OCI-LY7 (cell line): ENCODE results near the gene ABCB9. TPM values are rescaled to one million over a fixed set of nuclear protein-coding genes. Genes with fewer than 3 reads are reported as not detected.

Experiments used
- BruUV-seq: library from RNA; stranded (reverse); fragments of 400-500 nt; replicated peaks from 2 replicates; lab custom pipeline; 2021; lab: Mats Ljungman, UMichigan
- CTCF ChIA-PET: fragments of 300-600 bp; sonication (Branson Sonifier 250); formaldehyde crosslinking; loops from one replicate; lab custom pipeline; 2022; ENCODE audit warnings: antibody characterized with exemption; ENCODE audit not compliant: unreplicated experiment; lab: Charles Lee
- POLR2A ChIA-PET: fragments of 300-600 bp; sonication (Branson Sonifier 250); formaldehyde crosslinking; loops from one replicate; lab custom pipeline; 2022; ENCODE audit warnings: antibody characterized with exemption; lab: Charles Lee
- DNase-seq: peaks from one replicate; pipeline ENCODE4 v3.0.0-alpha.2; 2015; ENCODE audit warnings: low spot score
- H2AFZ ChIP-seq: fragments of 200-600 bp; sonication (generic), shearing (Covaris generic); 2 replicates; pipeline ENCODE4 v1.6.1; 2014; ENCODE audit warnings: mild to moderate bottlenecking, antibody characterized with exemption, low read length, moderate library complexity
- H3K27ac ChIP-seq: fragments of 200-600 bp; sonication (generic); 2 replicates; pipeline ENCODE4 v1.5.1; 2014; ENCODE audit warnings: mixed run types, low read depth, mild to moderate bottlenecking, moderate library complexity, low read length, inconsistent platforms; ENCODE audit not compliant: poor library complexity, severe bottlenecking
- H3K36me3 ChIP-seq: fragments of 200-600 bp; sonication (generic); 2 replicates; pipeline ENCODE4 v1.6.1; 2014; ENCODE audit warnings: mild to moderate bottlenecking, antibody characterized with exemption, low read length, moderate library complexity, mixed read lengths; ENCODE audit not compliant: insufficient read depth
- H3K4me1 ChIP-seq: fragments of 200-600 bp; sonication (generic); 2 replicates; pipeline ENCODE4 v1.5.1; 2014; ENCODE audit warnings: mild to moderate bottlenecking, low read length; ENCODE audit not compliant: insufficient read depth, poor library complexity, severe bottlenecking
- H3K4me2 ChIP-seq: fragments of 200-600 bp; sonication (generic); 2 replicates; pipeline ENCODE4 v1.6.1; 2014; ENCODE audit warnings: mild to moderate bottlenecking, low read length
- H3K4me3 ChIP-seq: fragments of 200-600 bp; sonication (generic); 2 replicates; pipeline ENCODE4 v1.5.1; 2014; ENCODE audit warnings: mild to moderate bottlenecking, low read depth, low read length; ENCODE audit not compliant: poor library complexity, severe bottlenecking
- H3K79me2 ChIP-seq: fragments of 200-600 bp; sonication (generic); 2 replicates; pipeline ENCODE4 v1.6.1; 2016; ENCODE audit warnings: low read depth, mild to moderate bottlenecking, low read length, moderate library complexity, mixed read lengths; ENCODE audit not compliant: insufficient read depth
- H3K9me2 ChIP-seq: fragments of 200-600 bp; sonication (generic); 2 replicates; pipeline ENCODE4 v1.6.1; 2016; ENCODE audit warnings: mild to moderate bottlenecking, low read length, mixed read lengths; ENCODE audit not compliant: insufficient read depth
- H3K9me3 ChIP-seq: fragments of 200-600 bp; sonication (generic); 2 replicates; pipeline ENCODE4 v1.6.1; 2014; ENCODE audit warnings: mild to moderate bottlenecking, mixed run types, low read length, mixed read lengths
- H4K20me1 ChIP-seq: fragments of 200-600 bp; sonication (generic); 2 replicates; pipeline ENCODE4 v1.6.1; 2014; ENCODE audit warnings: mild to moderate bottlenecking, antibody characterized with exemption, low read length, moderate library complexity, mixed read lengths; ENCODE audit not compliant: insufficient read depth
- CTCF ChIP-seq: fragments of 200-600 bp; sonication (generic); conservative IDR thresholded peaks from 2 replicates; pipeline ENCODE4 v1.5.1; 2014; ENCODE audit warnings: mild to moderate bottlenecking, antibody characterized with exemption, low read length, moderate library complexity, mixed read lengths
- EZH2phosphoT487 ChIP-seq: fragments of 200-600 bp; sonication (generic); IDR thresholded peaks from 2 replicates; pipeline ENCODE4 v1.6.1; 2018; ENCODE audit warnings: low read depth, borderline replicate concordance, mild to moderate bottlenecking, mixed run types, antibody characterized with exemption, low read length, moderate library complexity, mixed read lengths
- intact Hi-C: fragments of 100-400 bp; cut with micrococcal nuclease; formaldehyde crosslinking; loops from one replicate; pipeline ENCODE4 v1.10.0; 2022; ENCODE audit not compliant: unreplicated experiment
- total RNA-seq, 2 experiments: library from RNA; depleted of rRNA in 1 of 2; stranded (reverse); fragments of >200 nt in 1 of 2; shearing (Covaris generic) in 1 of 2; gene quantifications; 2 replicates each; pipeline ENCODE4 v1.2.3, GENCODE V29; 2014 to 2022

ABCB9 gene
- total RNA-seq, 2 experiments from 2014 or later, result 4.0 to 7.9 TPM

DNA sequence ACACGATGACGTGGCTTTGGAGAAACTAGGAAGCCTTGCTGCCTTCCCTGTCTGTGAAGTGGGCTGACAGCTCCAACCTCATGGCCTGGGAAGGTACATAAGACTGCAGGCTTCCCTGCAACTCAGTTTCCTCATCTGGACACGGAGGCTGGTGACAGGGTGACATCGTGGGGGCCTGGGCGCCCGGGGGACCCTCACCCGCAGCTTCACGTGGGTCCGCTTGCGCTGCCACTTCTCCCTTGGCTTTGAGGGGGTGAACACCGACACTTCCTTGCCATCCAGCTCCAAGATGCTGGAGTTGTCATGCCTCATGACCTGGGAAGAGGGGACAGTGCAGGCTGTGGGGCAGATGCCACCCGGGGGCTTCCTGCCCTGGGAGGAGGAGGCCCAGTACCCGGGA, 21.8 kb upstream of the ABCB9 start:
- no peaks in the 10 kb centered on the region for H3K79me2 ChIP-seq
- H2AFZ ChIP-seq, result no peak overlapping the region
- BruUV-seq, result no TSS peak
- H4K20me1 ChIP-seq, result no peaks in the 10 kb centered on the region
- CTCF ChIA-PET, result no interaction called here
- peaks cover 17% of the 10 kb centered on the region for H3K4me1 ChIP-seq
- TF ChIP-seq EZH2phosphoT487, result no peak
- TF ChIP-seq CTCF, result no peak
- DNase-seq, result no peak
- H3K4me2 ChIP-seq, result no peak overlapping the region
- intact Hi-C loops, result no loop called here
- H3K27ac ChIP-seq, result no peak overlapping the region
- H3K4me3 ChIP-seq, result no peak overlapping the region
- H3K9me2 ChIP-seq, result no peaks in the 10 kb centered on the region
- POLR2A ChIA-PET, result no interaction called here
- peaks cover 16% of the 10 kb centered on the region; the same call in 1 of the 2 replicates for H3K36me3 ChIP-seq
- H3K9me3 ChIP-seq, result no peaks in the 10 kb centered on the region

GRCh38 chr12:122987086-122987951, 21.1 kb upstream of the ABCB9 start:
- intact Hi-C loops, result no loop called here
- CTCF ChIA-PET, result no interaction called here
- POLR2A ChIA-PET, result no interaction called here

More at GRCh38 chr12:122987086-122987951, 21.1 kb upstream of the ABCB9 start:
- Histone ChIP-seq H3K4me1 (peaks cover 24% of the 10 kb centered on the region), H4K20me1 (no peaks in the 10 kb centered on the region), H3K9me2 (no peaks in the 10 kb centered on the region), H2AFZ (no peak overlapping the region), H3K4me2 (no peak overlapping the region), H3K9me3 (no peaks in the 10 kb centered on the region), H3K36me3 (peaks cover 24% of the 10 kb centered on the region), H3K27ac (no peak overlapping the region), H3K4me3 (no peak overlapping the region), H3K79me2 (peaks cover under 1% of the 10 kb centered on the region; the same call in 1 of the 2 replicates)
- no peak for DNase-seq
- TF ChIP-seq EZH2phosphoT487 (no peak), CTCF (no peak)
- no TSS peak for BruUV-seq
